NCI-H774 (cell line): ENCODE results near the gene FGF14.

ENCODE experiments used
- DNase-seq: peaks from one replicate; lab custom pipeline; 2025; lab: John Stamatoyannopoulos, UW

The FGF14 gene

GRCh38 chr13:101785858-101786257 is 616.0 kb downstream of the FGF14 start:
- DNase-seq = peak; percentile 21

- DNase-seq = no peak
These were observed 617.5 kb downstream of the FGF14 start for GRCh38 chr13:101784313-101784712.

- DNase-seq = no peak
These were observed 618.3 kb downstream of the FGF14 start for GRCh38 chr13:101783554-101783953.

- DNase-seq = no peak
These were observed 621.6 kb downstream of the FGF14 start for GRCh38 chr13:101780211-101780610.

- no peak for DNase-seq
These were observed 622.7 kb downstream of the FGF14 start for GRCh38 chr13:101779147-101779546.

- no peak for DNase-seq
These were observed 626.6 kb downstream of the FGF14 start for GRCh38 chr13:101775267-101775666.

GRCh38 chr13:101774393-101774792 is 627.5 kb downstream of the FGF14 start:
- no peak for DNase-seq

- no peak for DNase-seq
These were observed 628.8 kb downstream of the FGF14 start for GRCh38 chr13:101773062-101773461.

- DNase-seq = no peak
These were observed 634.7 kb downstream of the FGF14 start for GRCh38 chr13:101767131-101767530.

GRCh38 chr13:101763191-101763590 is 638.7 kb downstream of the FGF14 start:
- DNase-seq = no peak

- DNase-seq = peak; percentile 5
These were observed 644.3 kb downstream of the FGF14 start for GRCh38 chr13:101757446-101758039.

GRCh38 chr13:101755228-101755887 is 646.5 kb downstream of the FGF14 start:
- DNase-seq = no peak

GRCh38 chr13:101752432-101752831 is 649.4 kb downstream of the FGF14 start:
- no peak for DNase-seq

- no peak for DNase-seq
These were observed 650.4 kb downstream of the FGF14 start for GRCh38 chr13:101751488-101751887.

GRCh38 chr13:101749584-101749983 is 652.3 kb downstream of the FGF14 start:
- DNase-seq = no peak

- no peak for DNase-seq
These were observed 654.8 kb downstream of the FGF14 start for GRCh38 chr13:101747039-101747438.

GRCh38 chr13:101746513-101746912 is 655.3 kb downstream of the FGF14 start:
- DNase-seq = no peak

GRCh38 chr13:101739382-101740178 is 662.3 kb downstream of the FGF14 start:
- DNase-seq = no peak

GRCh38 chr13:101738336-101738735 is 663.5 kb downstream of the FGF14 start:
- DNase-seq = no peak

GRCh38 chr13:101736566-101736965 is 665.3 kb downstream of the FGF14 start:
- no peak for DNase-seq

GRCh38 chr13:101730420-101731000 is 671.3 kb downstream of the FGF14 start:
- peak; percentile 12 for DNase-seq

- no peak for DNase-seq
These were observed 673.2 kb downstream of the FGF14 start for GRCh38 chr13:101728615-101729014.

GRCh38 chr13:101728021-101728420 is 673.8 kb downstream of the FGF14 start:
- DNase-seq = no peak
